GM12801 (cell line): ENCODE measurements around the gene SNX6.

ENCODE experiments used
- TF ChIP-seq, protein P1 (sequence below): IDR thresholded peaks from one replicate; pipeline ENCODE4 v1.5.1; 2011; ENCODE audit warnings: control low read depth; ENCODE audit not compliant: insufficient read length; ENCODE audit errors: extremely low read depth

Gene SNX6

DNA sequence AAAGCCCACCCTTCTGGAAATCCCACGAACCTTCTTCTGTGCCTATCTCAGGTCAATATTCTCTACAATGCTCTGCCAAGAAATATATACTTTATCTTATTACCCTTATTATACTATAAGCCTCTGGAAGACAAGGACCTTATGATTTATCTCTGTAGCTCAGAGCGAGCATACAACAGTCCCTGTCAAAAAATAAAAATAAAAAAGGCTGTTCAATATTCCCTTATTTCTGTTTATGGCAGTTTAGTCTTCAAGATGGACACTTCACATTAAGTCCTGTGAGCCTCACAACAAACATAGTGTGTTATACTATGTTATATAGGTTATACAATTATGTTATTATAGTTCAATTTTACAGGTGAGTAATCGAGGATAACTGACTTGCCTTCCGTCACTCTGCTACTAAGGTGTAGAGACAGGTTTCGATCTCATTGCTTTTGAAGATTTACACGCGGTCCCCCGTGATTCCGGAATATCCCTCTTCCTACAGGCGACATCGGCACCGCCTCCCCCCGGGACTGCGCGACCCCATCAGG, 91.0 kb downstream of the SNX6 start:
- TF ChIP-seq, protein P1, sequence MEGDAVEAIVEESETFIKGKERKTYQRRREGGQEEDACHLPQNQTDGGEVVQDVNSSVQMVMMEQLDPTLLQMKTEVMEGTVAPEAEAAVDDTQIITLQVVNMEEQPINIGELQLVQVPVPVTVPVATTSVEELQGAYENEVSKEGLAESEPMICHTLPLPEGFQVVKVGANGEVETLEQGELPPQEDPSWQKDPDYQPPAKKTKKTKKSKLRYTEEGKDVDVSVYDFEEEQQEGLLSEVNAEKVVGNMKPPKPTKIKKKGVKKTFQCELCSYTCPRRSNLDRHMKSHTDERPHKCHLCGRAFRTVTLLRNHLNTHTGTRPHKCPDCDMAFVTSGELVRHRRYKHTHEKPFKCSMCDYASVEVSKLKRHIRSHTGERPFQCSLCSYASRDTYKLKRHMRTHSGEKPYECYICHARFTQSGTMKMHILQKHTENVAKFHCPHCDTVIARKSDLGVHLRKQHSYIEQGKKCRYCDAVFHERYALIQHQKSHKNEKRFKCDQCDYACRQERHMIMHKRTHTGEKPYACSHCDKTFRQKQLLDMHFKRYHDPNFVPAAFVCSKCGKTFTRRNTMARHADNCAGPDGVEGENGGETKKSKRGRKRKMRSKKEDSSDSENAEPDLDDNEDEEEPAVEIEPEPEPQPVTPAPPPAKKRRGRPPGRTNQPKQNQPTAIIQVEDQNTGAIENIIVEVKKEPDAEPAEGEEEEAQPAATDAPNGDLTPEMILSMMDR: no peak

DNA sequence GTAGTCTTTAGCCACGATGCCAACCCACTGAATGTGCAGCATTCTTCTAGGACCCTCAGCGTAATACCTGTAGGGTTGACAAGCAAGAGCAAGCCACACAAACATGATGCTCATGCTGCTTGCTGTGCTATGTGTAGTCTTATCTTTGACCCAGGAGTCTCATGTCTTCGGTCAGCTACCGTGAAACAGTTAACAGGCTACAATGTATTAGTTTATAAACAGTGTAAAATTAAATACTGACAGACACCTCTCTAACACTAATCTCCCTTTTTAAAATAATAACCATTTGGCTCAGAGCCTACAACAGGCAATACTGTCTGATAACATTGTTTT, 92.3 kb downstream of the SNX6 start:
- TF ChIP-seq, protein P1: no peak

DNA sequence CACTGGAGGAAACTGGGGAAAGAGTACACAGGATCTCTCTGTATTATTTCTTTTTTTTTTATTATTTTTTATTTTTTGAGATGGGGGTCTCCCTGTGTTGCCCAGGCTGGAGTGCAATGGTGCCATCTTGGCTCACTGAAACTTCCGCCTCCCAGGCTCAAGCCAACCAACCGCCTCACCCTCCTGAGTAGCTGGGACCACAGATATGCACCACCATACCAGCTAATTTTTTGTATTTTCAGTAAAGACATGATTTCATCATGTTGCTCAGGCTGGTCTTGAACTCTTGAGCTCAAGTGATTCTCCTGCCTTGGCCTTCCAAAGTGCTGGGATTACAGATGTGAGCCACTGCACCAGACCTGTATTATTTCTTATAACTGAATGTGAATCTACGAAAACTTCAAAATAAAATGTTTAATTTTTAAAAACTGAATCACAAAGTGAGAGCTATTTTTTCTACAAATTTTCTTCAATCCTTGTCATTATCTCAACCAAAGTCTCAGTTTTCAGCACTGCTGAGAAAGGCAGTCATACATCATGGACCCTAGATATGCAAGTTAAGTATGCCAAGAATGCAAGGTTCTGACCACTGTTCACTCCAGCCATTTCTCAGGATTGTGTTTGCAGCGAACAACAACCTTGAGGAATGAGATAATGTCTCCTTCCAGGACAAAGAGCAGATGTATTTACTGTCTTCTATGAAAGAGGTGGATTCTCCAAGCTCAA, 92.8 kb downstream of the SNX6 start:
- TF ChIP-seq, protein P1: no peak

DNA sequence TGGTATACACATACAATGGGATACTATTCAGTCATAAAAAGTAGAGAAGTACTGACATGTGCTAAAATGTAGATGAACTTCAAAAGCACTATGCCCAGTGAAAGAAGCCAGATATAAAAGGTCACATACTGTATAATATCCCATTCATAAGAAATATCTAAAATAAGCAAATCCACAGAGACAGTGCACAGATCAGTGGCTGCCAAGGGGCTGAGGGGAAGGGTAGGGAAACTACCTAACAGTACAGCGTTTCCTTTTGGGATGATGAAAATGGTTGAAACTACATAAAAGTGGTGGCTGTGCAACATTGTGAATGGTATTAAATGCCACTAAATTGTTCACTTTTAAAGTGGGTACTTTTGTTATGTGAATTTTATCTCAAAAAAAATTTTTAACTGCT, 102.4 kb downstream of the SNX6 start:
- TF ChIP-seq, protein P1: no peak

DNA sequence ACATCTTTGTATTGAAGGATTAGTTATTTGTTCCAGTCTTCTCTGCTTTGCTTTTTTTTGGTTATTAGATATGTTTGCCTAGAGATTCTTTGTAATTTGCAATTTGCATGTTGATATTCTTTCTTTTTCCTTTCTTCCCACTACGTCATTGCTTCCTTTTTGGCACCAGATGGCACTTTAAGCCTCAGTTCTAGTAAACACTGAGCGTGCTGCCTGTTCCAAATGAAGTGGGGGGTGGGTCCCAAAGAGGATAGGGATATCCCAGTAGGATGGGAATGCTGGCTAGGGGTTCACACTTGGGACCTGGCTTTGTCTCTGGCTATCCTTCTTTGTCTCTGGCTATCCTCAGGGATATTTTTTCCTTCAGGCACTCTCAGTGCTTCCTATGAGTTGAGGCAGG, 107.5 kb downstream of the SNX6 start:
- TF ChIP-seq, protein P1: no peak
